CD4-positive, alpha-beta T cell treated with Interleukin-1 beta for 1 hour (primary cell): ENCODE results near the gene ESPL1.
"Not testable (repeated sequence)": the region's sequence is repeated elsewhere in the genome, so short reads cannot be mapped to it uniquely, and the experiment has no call there.

Experiments
- DNase-seq, 2 donors: peaks; one replicate each; pipeline ENCODE4 v3.0.0-alpha.2; 2020 to 2022

ESPL1 gene

DNA sequence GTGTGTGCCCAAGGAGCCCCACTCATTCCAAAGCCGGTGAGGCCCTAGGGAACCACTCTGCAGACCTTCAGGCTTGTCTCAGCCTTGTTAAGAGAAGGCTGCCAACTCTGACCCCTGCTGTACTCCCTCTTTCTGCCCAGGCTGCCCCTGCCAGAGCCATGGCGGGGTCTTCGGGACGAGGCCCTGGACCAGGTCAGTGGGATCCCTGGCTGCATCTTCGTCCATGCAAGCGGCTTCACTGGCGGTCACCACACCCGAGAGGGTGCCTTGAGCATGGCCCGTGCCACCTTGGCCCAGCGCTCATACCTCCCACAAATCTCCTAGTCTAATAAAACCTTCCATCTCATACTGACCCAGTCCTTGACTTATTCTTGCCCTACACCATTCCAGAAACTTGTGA, 38.7 kb downstream of the ESPL1 start:
- DNase-seq, result no peak

DNA sequence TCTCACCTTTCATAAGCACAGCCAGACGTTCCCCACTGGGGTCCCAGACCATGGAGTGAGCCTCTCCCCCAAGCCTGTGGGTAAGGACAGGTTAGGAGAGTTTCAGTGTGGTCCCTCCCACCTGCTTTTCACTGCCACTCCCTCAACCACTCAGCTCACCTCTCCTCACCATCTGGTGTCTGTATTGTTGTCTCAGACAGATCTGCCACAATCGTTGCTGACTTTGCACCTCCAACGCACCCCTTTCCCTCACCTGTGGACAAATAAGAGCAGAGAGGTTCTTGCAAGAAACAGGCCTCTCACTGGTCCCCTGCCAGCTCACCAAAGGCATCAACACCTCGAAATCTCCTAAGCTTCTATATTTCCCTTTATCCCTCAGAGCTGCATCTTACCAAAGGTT, 40.2 kb downstream of the ESPL1 start:
- no peak for DNase-seq

DNA sequence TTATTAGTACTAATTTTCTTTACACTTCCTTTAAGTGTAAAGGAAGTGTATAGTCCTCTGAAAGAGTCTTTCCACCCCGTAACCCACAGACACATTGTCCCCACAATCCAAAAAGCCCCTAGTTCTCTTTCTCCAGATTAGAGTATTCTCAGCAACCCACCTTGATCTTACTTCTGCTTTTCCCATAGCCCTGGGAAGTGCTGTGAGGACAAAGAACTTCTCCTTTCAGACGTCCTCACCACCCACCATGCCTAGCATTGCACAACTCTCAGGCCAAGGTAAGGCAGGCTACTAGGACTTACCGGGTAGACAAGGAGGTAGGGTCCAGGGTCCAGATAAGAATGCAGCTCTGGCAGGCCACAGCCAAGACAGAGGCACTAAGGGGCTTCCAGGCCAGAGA, 45.9 kb downstream of the ESPL1 start:
- no peak for DNase-seq

GRCh38 chr12:53320352-53321195, 52.5 kb downstream of the ESPL1 start:
- no peak for DNase-seq

DNA sequence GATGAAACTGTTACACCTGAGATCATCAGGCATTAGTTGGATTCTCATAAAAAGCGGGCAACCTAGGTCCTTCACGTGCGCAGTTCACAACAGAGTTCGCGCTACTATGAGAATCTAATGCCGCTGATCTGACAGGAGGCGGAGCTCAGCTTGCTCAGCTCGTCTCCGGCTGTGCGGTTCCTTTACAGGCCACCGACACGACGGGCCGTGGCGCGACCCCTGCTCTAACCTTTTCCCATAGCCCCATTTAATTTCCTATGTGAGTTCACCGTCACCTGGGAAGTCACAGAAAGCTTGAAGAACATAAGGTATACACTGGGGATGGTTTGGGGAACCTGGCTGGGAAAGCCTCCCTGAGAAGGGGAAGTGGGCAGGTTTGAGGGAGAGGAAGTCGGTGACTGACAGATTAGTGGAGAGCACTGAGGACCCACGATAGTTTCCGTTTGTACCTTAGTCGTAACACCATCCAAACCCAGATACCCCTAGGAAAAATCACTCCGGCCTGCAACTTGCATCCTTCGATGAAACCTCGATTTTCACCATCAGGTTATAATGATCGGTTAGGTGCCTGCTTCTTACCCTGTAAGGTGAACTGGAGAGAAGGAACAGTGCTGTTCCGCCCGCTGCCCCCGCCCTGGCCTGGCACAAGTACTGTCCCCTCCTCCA, 56.1 kb downstream of the ESPL1 start:
- peak; percentile 50 to 55 for DNase-seq

- peak; percentile 87 for DNase-seq
These were observed 56.8 kb downstream of the ESPL1 start for GRCh38 chr12:53324779-53325510.

DNA sequence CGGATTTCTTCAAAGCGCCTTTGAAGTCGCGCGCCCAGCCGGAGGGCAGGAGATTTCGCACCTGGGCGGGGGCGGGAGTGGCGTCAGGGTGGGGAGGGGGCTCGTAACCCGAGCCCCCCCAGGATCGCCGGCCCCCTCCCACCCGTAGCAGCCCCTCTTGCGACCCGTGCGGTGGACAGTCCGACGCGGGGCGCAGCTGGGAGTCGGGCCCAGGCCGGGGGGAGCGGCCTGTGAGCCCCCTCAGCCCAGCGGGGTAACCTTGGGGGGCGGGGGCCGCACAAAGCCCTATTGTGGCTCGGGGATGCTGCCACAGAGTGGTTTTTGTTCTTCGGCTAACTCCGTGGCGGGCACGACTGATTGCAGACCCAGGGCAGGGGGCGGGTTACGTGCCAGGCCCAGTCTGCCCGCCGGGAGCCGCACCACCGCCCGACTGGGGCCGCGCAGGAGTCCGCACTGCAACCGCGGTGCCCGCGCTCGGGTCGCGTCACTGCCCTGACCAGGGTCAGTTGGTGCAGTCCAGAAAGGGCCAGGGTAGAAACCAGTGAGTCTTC, 57.5 kb downstream of the ESPL1 start:
- peak in 1 of 2 donors; percentile 8 for DNase-seq

DNA sequence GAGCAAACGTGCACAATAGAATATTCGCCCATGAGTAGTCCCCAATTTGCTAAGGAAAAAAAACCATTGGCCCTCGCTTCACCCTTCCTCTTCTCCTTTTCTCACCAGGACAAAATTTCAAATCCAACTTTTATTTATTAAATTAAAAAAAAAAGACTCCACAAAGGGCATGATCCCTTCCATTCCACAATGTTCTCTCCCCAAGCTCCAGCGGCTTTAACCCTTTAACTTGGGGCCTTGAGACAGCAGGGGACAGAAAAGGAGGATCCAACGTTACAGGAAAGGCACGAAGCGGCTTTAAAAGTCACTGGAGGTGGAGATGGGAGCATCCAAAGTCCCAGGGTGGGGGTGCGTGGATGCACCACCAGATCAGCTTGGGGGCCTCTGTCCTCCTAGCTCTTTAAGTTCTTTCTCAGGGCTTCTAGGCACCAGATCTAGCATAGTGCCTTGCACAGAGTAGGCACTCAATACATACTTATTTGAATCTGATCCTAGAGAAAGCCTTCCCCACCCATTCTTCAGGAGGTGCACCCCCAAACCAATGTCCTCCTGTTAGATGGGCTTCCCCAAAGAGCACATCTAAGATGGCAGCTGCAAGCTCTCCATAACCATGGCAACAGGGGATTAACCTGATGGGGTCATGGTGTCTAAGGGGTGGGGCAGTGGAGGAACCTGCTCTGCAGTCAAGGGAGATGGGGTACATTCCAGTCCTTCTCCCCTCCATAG, 58.5 kb downstream of the ESPL1 start:
- DNase-seq, result no peak

- DNase-seq, result no peak
These were observed 59.4 kb downstream of the ESPL1 start for GRCh38 chr12:53327435-53328042.

- DNase-seq, result no peak
These were observed 59.9 kb downstream of the ESPL1 start for GRCh38 chr12:53328043-53328435.

DNA sequence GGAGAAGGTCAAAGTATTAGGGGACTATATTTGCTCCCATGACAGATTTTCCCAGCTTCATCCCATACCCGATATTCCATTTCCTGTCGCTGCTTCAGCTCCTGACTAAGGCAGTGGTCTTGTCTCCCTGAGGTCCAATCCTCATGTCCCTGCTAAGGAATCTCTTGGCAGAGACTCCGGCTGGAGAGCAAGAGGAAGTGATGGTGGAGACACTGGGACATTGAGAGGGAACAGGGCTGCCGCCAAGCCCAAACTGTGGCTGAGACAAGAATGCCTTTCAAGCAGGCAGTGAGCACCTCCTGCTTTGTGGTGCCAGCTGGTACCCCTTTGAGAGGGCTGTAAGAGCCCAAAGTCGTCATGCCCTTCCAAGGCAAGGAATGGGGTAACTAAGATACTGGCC, 62.6 kb downstream of the ESPL1 start:
- DNase-seq, result no peak

DNA sequence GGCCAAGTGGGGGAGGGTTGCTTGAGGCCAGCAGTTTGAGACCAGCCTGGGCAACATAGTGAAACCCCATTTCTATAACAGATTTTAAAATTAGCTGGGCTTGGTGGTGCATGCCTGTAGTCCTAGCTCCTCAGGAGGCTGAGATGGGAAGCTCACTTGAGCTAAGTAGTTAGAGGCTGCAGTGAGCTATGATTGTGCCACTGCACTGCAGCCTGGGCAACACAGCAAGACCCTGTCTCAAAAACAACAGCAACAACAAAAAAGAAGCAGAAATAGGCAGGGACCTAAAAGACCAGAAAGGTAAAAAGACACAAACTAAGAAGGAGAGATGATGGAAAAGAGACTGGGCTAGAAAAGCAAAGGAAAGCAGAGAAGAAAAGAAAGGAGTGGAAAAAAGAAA, 64.2 kb downstream of the ESPL1 start:
- not testable (repeated sequence) for DNase-seq

GRCh38 chr12:53332744-53333143, 64.6 kb downstream of the ESPL1 start:
- DNase-seq, result no peak

DNA sequence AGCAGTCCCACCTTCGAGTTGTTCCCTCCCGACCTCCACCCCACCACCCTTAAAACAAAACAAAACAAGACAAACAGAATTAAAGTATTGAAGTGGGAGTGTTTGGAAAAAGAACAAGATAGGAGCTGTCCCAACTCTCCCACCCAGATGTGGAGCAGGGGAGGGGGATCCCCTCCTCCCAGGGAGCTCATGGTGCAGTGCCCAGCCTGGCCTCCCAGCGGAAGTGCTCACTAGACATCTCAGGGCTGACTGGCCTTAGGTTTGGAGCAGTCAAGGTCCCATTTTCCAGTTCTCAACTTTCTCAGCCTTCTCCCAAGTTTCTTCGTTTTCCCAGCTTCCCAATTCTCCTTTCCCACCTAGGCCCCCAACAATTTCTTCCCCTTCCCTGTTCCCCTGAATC, 65.2 kb downstream of the ESPL1 start:
- no peak for DNase-seq

DNA sequence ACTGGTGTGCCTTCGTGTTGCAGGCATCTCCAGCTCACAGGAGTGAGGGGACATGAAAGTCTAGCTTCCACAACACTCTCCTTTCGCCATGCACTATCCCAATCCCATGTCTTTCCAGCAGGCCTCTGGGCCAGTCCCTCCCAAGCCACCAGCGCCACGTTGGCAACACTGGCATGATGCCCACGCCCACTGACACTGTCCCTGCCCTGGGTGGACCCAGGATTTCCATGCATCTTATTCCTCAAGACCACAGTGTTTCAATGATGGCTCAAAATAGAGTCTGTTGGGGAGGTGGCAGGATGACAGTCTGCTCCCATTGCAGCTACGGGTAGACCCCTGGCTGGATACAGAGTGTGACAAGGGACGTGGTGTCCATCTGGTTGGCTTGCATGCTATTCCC, 65.7 kb downstream of the ESPL1 start:
- no peak for DNase-seq

DNA sequence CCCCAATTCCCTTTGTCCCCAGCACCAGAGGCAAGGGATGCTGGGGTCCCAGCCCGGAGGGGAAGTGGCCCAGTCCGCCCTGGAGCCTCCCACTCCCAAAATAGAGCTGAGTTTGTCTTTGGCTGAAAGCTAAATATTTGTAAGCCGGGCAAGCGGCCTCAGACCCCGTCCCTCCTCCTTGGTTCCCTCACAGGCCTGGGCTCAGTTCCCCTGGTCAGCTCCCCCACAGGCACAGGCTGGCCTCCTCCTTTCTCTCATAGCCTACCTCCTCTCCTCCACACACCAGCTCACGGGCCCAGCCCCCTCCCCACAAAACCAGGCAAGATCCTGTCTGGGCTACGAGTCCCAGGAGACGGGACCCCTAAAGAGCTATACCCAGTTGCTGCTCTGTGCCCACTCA, 66.7 kb downstream of the ESPL1 start:
- no peak for DNase-seq

GRCh38 chr12:53336181-53336681, 68.1 kb downstream of the ESPL1 start, which contains the start of gene SP7:
Gene SP7, minus strand, starts transcription at chr12:53336354. Its CDS starts 708 bp downstream, at chr12:53335646.
- peak in 1 of 2 donors; percentile 23 for DNase-seq

GRCh38 chr12:53338017-53338416, 69.9 kb downstream of the ESPL1 start:
- DNase-seq, result no peak

GRCh38 chr12:53338916-53339315, 70.8 kb downstream of the ESPL1 start:
- DNase-seq, result no peak

GRCh38 chr12:53340398-53340797, 72.3 kb downstream of the ESPL1 start:
- no peak for DNase-seq
